HG03575 (cell line): ENCODE measurements around the gene ATP6V1D.
"Not testable (repeated sequence)": the region's sequence is repeated elsewhere in the genome, so short reads cannot be mapped to it uniquely, and the experiment has no call there.

ENCODE experiments used
- ATAC-seq: cut with Tn5 transposase; IDR thresholded peaks from one replicate; pipeline ENCODE4 v1.9.1; 2021; ENCODE audit not compliant: unreplicated experiment, insufficient number of reproducible peaks, low FRiP score; ENCODE audit errors: extremely low read depth

Gene ATP6V1D

DNA sequence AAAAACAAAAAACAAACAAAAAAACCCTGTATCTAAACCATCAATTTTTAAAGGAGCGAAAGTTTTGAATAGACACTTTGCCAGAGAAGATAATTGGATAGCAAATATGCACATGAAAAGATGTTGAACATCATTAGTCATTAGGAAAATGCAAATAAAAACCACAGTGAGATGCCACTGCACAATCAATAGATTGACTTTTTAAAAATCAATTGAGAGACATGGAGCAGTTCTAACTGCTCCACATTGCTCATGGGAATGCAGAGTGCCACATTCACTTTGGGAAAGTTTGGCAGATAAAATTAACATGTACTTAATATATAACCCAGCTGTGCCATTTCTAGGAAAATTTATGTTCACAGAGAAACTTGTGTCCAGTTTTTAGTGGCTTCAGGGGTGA lies 13.2 kb upstream of the ATP6V1D start:
- ATAC-seq: no peak

DNA sequence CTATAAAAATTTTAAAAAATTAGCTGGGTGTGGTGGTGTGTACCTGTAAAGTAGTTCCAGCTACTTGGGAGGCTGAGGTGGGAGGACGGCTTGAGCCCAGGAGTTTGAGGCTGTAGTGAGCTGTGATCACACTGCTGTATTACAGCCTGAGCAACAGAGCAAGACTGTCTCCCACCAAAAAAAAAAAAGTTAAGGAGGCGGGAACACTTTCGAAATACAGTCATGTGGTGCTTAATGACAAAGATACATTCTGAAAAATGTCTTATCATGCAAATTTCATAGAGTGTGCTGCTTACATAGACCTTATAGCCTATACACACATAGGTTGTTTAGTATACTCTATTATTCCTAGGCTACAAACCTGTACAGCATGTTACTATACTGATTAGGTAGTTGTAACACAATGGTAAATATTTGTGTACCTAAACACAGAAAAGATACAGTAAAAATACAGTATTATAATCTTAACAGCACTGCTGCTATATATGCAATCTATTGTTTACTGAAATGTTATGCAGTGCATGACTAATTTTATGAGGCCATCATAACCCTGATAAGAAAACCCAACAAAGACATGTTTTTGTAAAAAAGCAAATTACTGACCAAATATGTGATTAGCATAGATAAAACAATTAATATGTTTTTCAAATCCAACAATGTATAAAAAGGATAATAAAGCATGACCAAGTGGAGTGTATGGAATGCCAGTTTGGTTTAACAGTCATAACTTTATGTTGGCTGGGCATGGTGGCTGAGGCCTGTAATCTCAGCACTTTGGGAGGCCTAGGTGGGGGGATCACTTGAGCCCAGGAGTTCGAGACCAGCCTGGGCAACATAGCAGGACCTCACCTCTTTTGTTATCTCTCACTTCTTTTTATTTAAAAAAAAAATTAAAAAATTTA lies 11.9 kb upstream of the ATP6V1D start:
- no peak for ATAC-seq

DNA sequence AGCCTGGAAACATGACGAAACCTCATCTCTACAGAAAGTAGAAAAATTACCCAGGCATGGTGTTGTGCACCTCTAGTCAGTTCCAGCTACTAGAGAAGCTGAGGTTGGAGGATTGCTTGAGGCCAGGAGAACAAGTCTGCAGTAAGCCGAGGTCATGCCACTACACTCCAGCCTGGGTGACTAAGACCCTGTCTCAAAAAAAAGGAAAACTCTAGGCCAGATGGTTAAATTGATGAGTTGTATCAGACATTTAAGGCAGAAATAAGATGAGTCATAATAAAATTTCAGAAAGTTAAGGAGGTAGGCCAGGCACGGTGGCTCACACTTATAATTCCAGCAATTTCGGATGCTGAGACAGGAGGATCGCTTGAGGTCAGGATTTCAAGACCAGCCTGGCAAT lies 11.2 kb upstream of the ATP6V1D start:
- ATAC-seq: no peak

DNA sequence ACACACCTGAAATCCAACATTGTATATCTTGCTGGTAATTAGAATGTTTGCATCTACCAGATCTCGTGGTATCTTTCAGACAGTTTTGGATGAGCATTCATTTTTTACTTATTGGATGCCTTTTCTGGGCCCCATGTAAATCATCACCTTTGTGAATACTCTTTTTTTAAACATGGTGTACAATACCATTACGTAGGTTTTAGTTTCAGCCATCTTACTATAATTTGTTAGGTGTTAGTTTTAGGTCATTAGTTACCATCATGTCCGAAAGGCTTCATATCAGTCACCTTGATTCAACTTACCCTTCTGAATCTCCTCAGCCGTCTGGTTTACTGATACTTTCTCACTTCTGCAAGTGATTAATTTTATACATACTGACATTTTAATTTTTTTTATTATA lies 5.9 kb upstream of the ATP6V1D start:
- ATAC-seq: no peak

DNA sequence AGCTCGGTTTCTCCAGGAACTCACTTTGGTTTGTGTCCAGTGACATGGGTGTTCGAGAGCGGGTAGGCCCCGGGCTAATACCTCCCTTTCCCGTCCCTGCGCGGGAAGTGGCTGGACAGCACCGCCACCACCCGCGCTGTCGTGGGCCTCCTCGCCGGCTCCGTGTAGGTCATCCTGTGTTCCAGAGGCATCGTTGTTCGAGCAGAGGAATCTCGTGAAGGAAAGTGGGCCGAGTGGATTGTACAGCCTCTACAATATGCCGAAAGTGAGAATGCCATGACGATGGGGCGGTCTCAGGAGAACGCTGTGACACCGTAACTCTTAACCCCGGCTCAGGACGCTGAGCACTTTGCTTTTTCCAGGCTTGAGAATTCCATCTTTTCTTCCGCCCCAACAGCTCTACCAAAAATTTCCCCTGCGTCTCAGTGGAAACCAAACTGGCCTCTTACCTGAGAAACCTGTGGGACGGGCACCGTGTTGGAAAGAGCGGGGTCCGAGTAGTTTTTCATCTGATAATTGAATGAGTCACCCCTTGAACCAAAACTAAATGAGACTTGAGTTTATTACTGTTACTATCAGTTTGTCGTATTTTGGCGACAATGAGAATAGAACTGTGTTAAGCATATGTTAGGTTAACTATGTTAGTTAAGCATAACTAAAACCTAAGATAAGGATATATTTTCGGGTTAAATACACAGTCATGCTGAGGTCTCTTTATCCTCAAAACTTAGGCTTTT lies 1.0 kb upstream of the ATP6V1D start:
- peak; percentile 3 for ATAC-seq

DNA sequence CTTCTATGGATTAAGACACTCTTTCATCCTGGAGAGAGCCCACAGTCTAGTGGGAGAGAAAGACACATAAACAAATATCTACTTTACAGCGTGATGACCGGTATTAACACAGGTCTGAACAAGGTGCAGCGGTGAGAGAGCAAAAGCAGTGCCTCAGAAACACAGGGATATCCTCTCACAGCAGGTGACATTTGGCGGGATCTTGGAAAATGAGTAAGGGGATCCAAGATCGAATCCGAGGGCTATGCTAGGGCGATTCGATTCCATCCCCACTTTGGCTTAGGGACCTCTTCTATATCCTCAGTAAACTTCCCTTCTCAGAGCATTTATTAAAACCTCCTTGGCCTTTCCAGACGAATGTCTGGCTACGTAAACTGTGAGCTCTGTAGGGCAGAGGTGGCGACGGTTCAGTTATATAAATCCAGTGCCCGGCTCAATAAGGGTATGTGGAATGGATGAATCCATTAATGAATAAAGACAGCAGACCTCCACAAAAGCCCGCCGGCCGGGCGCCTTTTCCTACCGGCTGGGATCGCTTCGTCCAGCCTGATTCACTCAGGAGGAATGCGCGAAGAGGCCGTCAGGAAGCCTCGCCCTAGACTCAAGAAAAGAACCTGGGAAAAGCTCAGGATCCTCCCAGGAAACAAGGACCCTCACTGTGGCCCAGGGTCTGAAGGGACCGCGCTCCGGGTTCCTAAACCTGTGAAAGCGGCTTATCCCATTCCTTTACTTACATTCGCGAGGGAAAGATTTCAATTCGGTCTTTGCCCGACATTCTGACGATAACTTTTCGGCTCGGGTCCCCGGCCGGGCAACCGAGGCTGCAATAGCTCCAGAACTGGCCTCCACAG lies 455 bp downstream of the ATP6V1D start:
- ATAC-seq: no peak

DNA sequence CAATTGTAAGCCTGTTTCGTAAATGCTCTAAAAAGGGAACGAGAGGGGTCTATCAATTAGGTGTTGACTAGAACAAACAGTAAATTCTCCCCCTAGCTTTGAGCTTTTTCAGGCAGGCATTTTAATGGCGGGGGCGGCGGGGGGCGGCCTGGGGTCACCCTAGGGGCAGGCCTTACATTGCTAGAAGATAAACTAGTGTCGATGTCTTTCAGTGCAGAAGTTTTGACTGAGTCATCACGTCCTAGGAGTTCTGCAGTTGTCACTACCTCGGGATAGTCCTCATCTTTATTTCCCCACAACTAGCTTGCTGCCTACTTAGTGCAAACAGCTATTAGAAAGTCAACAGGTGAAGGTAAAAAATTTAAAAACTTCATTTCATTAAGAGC lies 1.6 kb downstream of the ATP6V1D start:
- ATAC-seq: no peak

DNA sequence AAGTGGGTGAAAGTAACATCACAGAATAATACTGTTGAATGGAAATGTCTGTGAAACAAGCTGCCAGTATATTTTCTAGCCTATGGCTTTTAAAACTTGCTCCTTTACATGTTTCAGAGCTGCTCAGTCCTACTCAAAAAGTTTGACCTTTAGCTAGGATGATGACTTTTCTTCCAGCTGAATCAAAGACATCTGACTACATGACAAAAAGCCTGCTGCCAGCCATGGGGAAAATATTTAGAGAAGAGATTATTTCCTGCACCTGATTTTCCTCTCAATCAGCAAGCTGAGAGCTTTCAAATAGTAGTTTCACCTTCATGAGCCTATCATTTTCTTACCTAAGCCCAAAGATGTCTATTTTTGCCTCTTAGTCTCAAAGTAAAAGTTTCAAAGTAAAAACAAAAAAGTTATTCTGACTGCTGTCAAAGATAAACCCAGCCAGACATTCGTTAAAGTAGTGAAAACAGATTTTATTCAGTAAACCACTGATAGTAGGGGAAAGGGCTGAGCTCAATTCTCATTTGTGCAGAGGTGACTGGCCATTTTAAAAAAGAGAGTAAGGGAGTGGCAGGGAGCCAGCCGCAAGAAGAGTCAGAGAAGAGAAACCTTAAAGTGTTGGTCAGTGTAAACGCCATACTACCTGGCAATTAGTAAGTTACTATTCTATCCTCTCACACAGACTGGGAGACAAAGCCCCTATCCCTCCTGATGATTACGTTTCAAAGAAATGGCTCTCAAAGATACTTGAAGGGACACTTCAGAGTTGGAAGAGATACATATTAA lies 2.2 kb downstream of the ATP6V1D start:
- no peak for ATAC-seq

DNA sequence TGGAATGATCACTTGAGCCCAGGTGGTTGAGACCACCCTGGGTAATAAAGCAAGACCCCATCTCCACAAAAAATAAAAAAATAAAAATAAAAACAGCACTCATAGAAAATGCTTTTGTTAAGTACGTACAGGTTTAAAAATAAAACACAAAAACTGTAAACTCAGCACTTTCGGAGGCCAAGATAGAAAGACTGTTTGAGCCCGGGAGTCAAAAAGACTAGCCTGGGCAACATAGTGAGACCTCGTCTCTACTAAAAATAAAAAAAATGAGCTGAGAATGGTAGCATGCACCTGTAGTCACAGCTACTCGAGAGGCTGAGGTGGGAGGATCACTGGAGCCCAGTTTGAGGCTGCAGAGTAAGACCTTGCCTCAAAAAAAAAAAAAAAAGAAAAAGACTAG lies 7.5 kb downstream of the ATP6V1D start:
- ATAC-seq: no peak

DNA sequence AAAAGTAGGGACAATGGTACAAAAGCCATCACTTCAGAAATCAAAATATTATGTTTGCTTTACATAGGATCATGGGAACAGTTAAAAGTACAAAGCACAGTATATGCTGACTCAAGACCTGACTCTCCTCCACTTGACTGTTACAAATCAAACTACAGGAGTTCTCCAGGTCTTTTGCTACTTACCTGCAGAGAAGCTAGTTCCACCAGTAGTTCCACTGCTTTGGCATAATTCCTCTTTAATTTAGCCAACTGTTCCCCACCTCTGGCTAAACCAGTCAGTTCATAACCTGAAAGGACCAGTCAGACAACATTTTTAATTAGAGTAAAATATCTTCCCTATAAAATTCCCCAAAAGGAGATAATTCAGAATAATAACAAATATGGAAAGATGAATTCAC lies 14.0 kb downstream of the ATP6V1D start:
- no peak for ATAC-seq

DNA sequence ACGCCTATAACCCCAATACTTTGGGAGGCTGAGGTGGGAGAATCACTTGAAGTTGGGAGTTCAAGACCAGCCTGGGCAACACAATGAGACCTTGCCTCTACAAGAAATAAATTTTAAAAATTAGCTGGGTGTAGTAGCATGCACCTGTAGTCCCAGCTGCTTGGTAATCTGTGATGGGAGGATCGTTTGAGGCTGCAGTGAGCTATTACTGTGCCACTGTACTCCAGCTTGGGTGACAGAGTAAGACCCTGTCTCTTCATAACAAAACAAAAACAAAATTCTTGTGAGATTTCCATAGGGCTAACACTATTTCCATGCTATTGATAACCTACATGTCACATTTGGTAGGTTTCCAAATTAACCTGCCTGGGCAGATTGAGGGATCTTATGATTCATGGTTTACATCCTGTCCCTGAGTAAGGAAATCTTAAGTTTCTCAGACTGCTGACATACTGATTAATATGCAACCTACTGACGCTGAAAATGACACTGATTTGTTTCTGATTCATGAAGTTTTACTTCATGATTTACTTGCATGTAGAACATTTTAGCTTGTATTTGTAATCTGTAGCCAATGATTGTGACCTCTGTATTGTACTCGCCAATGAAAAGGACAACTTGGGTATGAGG lies 15.9 kb downstream of the ATP6V1D start:
- ATAC-seq: no peak

DNA sequence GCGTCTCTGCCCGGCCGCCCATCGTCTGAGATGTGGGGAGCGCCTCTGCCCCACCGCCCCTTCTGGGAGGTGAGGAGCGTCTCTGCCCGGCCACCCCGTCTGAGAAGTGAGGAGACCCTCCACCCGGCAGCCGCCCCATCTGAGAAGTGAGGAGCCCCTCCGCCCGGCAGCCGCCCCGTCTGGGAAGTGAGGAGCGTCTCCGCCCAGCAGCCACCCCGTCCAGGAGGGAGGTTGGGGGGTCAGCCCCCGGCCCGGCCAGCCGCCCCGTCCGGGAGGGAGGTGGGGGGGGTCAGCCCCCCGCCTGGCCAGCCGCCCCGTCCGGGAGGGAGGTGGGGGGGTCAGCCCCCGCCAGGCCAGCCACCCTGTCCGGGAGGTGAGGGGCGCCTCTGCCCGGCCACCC lies 18.4 kb downstream of the ATP6V1D start:
- not testable (repeated sequence) for ATAC-seq

DNA sequence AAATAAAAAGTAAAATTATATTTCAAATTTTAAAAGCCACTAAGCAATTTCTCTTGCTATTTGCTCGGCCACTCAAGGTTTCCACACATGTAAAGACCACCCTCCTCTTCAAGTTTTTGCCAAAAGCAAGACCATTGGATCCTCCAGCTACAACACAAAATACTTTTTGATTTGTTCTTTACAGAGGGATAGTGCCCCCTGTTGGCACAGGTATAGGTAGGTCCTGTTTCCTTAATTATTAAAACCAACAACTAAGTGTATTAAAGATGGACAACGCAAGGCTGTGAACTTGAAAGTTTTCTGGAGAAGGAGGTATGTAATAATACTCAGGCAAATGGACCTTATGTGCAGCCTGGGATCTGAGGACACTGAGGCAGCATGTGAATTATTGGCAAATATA lies 23.8 kb downstream of the ATP6V1D start:
- no peak for ATAC-seq

DNA sequence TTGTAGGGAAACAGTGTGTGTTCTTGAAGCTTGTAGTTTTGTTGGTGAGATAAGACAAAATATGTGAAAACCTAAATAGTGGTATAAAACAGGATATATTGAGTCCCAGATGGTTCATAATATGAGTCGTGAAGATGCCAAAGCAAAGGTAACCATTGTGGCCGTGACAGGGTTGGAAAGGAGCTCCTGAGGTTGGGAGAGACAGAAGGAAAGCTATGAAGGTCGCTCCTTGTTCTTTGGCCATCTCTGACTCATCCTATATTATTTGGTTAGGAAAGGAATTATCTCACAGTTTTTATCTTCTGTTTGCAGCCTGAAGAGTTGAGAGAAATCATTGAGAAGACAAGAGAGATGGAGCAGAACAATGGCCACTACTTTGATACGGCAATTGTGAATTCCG lies 27.1 kb downstream of the ATP6V1D start:
- ATAC-seq: no peak

DNA sequence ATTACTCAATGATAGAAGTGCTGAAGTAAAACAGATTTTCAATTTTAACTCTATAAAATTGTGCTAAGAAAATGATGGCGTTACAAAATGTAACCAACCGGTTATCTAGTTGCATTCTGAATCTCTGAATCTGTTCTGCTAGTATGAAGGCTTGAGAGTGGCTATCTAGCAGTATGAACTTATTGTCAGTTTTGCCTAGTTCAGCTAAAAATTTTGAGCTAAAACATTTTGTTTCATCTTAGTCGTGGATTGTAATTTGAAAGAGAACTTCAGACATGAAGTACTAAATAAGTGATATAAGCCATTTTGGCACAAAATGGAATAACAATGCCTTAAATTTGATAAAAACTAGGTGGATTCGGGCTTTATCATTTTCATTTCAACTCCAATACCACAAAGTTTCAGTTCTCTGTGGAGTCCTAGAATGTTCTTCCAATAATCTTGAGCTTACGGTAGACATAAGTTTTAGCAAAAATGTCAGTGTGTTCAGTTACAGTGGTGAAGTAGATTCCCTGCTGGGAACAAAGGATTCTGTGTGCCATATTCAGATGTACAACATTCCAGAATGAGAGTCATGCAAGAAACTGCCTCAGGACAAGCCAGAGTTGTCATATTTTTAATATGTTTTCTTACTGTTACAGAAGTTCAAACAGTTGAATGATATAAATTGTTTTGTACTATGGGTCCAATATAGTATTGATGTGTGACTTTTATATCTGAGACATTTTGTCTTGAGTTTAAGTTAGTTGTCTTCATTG lies 28.1 kb downstream of the ATP6V1D start:
- ATAC-seq: no peak

DNA sequence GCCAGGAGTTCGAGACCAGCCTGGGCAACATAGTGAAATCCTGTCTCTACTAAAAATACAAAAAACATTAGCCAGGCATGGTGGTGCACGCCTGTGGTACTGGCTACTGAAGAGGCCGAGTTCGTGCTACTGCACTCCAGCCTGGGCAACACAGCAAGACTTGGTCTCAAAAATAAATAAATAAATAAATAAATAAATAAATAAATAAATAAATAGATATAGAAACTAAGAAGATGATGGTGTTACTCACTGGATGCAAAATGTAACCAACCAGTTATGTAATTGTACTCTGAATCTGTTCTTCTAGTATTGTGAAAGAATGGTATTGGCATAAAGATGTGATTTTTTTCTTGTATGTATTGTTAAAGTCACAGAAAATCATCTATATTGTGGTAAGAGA lies 29.9 kb downstream of the ATP6V1D start:
- ATAC-seq: not testable (repeated sequence)

DNA sequence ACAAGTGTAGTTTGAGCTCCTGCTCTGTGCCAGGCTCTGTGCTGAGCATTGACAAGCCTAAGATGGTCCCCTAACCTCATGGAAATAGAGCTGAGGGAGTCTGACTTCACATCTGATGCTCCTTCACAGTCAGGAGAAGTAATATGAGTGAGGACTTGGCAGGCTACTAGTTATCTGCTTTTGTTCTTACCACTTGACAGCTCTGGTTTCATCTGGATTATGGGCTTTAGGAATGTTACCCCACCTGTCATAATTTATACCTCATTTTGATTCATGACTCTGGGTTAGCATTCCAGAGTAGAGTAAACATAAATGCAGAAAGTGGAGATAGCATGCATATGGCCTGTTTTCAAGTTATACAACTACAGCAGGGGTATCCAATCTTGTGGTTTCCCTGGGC lies 40.5 kb downstream of the ATP6V1D start:
- ATAC-seq: no peak

DNA sequence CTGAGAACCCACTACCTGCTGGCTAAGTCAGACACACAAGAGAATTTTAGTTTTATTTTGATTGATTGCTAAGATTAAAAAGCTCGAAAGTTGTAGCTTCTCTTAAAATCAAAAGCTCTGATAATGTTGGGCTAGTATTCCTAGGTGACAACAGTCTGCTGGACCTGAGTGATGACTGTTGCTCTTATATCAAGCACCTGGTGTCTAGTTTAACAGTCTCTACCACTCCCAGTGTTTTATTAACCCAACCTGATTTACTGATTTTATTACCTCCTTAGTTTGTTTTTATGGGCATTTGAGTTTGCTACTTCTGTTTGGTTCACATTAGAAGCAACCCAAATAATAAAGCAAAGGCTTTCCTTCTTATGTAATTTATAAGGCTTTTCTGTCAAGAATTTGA lies 41.8 kb downstream of the ATP6V1D start:
- ATAC-seq: no peak
